ENCODE data around the gene PRPF38B.
"Not testable (repeated sequence)": the region's sequence is repeated elsewhere in the genome, so short reads cannot be mapped to it uniquely, and the experiment has no call there.

DNA sequence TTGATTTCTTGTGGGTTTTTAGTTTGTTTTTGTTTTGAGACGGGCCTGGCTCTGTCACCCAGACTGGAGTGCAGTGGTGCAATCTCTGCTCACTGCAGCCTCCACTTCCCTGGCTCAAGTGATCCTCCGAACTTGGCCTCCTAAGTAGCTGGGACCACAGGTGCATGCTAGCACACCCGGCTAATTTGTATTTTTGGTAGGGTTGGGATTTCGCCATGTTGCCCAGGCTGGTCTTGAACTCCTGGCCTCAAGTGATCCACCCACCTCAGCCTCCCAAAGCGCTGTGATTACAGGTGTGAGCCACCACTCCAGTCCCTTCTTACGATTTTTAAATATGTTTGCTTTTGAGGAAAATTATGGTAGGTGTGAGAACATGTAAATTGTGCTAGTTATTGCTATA is 10.0 kb downstream of the PRPF38B start:
- TF ChIP-seq, protein P1, sequence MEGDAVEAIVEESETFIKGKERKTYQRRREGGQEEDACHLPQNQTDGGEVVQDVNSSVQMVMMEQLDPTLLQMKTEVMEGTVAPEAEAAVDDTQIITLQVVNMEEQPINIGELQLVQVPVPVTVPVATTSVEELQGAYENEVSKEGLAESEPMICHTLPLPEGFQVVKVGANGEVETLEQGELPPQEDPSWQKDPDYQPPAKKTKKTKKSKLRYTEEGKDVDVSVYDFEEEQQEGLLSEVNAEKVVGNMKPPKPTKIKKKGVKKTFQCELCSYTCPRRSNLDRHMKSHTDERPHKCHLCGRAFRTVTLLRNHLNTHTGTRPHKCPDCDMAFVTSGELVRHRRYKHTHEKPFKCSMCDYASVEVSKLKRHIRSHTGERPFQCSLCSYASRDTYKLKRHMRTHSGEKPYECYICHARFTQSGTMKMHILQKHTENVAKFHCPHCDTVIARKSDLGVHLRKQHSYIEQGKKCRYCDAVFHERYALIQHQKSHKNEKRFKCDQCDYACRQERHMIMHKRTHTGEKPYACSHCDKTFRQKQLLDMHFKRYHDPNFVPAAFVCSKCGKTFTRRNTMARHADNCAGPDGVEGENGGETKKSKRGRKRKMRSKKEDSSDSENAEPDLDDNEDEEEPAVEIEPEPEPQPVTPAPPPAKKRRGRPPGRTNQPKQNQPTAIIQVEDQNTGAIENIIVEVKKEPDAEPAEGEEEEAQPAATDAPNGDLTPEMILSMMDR (IDR thresholded peaks at IDR 0.05; ENCODE audit: insufficient read depth, low read depth, low read length): not testable (repeated sequence)
- not testable (repeated sequence) for TF ChIP-seq EZH2 (IDR thresholded peaks at IDR 0.05; ENCODE audit: insufficient read depth, low read length)
